ENCODE measurements around the gene TCF20. TPM values are rescaled to one million over a fixed set of nuclear protein-coding genes. Genes with fewer than 3 reads are reported as not detected.

TCF20 gene
- total RNA-seq, 1 donor = 30.7 TPM

DNA sequence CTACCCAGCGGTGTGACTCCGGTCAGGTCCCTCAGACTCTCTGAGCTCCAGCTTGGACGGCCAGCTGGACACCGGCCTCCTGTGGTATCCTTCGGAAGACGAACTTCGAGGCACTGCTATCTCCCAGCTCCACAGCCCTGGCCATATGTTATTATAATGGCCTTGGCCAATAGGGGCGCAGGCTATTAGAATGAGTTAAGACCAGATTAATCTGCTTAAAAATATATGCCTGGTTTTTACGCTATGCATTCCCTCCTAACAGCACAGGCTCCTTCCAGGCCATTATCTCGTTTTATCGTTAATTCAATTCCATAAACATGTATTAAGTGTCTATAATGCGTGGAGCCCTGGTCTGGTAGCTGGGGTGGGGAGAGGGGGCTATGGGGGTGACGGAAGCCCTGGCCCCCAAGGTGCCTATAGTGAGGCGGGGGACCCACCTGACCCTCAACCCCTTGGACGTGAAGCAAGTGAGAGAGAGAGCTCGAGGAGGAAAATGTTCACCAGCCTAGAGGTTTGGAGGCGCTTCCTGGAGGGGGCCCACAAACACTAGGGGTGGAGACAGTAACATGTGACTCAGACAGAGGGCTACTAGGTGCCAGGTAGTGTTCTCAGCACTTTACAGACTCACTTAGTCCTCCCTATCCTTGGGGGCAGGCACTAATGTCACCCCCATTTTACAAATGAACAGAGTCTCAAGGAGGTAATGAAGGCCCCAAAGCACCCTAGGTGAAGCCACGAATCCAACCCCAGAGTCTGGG lies 37.5 kb upstream of the TCF20 start:
- TF ChIP-seq, protein P1, sequence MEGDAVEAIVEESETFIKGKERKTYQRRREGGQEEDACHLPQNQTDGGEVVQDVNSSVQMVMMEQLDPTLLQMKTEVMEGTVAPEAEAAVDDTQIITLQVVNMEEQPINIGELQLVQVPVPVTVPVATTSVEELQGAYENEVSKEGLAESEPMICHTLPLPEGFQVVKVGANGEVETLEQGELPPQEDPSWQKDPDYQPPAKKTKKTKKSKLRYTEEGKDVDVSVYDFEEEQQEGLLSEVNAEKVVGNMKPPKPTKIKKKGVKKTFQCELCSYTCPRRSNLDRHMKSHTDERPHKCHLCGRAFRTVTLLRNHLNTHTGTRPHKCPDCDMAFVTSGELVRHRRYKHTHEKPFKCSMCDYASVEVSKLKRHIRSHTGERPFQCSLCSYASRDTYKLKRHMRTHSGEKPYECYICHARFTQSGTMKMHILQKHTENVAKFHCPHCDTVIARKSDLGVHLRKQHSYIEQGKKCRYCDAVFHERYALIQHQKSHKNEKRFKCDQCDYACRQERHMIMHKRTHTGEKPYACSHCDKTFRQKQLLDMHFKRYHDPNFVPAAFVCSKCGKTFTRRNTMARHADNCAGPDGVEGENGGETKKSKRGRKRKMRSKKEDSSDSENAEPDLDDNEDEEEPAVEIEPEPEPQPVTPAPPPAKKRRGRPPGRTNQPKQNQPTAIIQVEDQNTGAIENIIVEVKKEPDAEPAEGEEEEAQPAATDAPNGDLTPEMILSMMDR (IDR thresholded peaks at IDR 0.05; ENCODE audit: insufficient read depth, low read depth, low read length) = no peak
- no peak overlapping the region for H3K4me3 ChIP-seq (ENCODE audit: low read depth, low read length)
- no peak for DNase-seq (ENCODE audit: low read depth)

GRCh38 chr22:42306010-42306409 lies 35.6 kb upstream of the TCF20 start:
- TF ChIP-seq, protein P1 (IDR thresholded peaks at IDR 0.05; ENCODE audit: insufficient read depth, low read depth, low read length) = no peak
- no peak overlapping the region for H3K4me3 ChIP-seq (ENCODE audit: low read depth, low read length)
- DNase-seq (ENCODE audit: low read depth) = no peak

DNA sequence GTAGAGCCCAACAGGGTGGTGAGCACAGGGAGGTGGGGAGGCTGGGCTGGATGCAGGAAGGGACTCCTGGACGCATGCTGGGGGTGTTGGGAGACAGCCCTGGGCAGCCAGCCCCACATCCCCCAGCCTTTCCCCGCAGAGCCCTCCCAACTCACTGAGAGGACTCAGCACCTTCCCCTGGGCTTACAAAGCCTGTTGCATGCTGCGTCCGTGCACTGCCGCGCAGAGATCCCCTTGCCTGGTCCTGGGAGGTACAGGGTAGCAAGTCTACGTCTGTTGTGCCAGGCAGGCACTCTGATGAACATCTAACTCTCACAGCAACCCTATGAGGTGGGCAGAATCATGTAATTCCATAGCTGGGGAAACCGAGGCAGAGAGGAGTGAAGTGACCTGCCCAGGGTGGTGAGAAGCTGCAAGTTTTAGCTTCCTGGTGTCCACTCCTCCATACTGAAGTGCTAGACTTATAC lies 33.9 kb upstream of the TCF20 start:
- TF ChIP-seq, protein P1 (IDR thresholded peaks at IDR 0.05; ENCODE audit: insufficient read depth, low read depth, low read length) = no peak
- DNase-seq (ENCODE audit: low read depth) = no peak
- no peak overlapping the region for H3K4me3 ChIP-seq (ENCODE audit: low read depth, low read length)

DNA sequence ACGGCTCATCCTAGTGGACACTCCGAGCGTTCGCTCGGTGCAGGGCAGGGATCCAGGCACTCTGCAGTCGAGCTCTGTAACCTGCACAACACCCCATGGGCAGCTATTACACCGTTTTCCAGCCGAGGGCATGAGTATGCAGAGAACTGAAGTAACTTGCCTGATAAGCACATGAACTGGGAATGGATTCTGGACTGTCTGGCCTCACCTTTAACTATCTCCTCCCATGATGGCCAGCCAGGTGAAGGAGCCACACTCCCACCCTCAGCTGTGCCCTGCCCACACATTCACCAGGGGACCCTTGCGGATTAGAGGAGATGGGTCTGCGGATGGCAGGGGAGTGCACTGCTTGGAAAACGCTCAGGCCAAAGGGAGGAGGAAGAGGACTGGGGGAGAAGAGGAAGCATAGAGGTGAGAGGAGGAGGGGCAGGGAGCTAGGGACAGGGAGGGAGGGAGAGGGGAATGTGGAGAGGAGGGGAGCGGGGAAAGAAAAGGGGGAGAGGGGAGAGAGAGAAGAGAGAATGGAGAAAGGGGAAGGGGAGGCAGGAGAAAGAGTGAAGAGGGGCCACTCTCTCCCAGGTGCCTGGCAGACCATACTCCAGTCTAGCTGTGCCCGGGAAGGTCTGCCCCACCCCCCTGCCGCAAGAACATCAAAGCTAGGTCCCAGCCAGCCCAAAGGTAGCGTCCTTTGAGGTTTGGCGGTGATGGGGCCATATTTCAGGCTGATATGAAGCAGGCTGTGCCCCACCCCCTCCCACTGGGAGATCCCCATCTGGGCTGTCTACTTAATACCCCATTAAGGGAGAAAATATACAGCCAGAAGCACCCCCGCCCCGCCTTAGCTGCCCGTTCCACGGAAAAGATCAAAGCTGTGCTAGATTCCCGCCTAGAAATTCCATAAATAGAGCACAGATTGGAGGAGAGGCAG lies 33.2 kb upstream of the TCF20 start:
- DNase-seq (ENCODE audit: low read depth) = no peak
- TF ChIP-seq, protein P1 (IDR thresholded peaks at IDR 0.05; ENCODE audit: insufficient read depth, low read depth, low read length) = no peak
- no peak overlapping the region for H3K4me3 ChIP-seq (ENCODE audit: low read depth, low read length)

GRCh38 chr22:42301742-42302102 lies 31.3 kb upstream of the TCF20 start:
- no peak overlapping the region for H3K4me3 ChIP-seq (ENCODE audit: low read depth, low read length)
- no peak for DNase-seq (ENCODE audit: low read depth)
- TF ChIP-seq, protein P1 (IDR thresholded peaks at IDR 0.05; ENCODE audit: insufficient read depth, low read depth, low read length) = no peak

DNA sequence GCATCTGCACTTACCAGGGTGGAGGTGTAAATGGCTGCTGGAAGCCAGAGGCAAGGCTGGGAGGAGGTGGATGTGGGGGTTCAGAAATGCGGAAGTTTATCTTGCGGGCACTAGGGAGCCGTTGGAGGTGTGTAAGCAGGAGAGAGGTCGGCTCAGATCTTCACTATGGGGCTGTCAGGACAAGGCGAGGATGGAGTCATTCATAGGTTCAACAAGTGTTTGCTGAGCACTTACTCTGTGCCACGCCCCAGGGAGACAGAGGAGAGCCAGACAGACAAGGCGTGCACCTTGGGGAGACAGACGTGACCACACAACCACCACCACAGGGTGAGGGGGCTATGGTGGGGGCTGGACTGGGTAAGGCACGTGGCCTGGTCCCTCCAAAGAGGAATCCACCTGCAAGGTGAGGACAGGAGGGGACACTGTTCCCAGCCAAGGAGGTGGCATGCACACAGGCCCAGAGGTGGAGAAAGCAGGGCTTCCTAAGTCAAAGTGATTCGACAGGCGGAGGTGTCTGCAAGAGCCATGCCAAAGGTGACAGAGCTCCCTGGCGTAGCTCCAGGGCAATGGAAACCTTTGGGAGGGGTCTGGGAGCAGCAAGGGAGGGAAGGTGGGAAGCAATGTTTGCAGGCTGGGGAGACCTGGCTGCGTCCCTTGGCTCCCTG lies 30.8 kb upstream of the TCF20 start:
- no peak for DNase-seq (ENCODE audit: low read depth)
- H3K4me3 ChIP-seq (ENCODE audit: low read depth, low read length) = no peak overlapping the region
- TF ChIP-seq, protein P1 (IDR thresholded peaks at IDR 0.05; ENCODE audit: insufficient read depth, low read depth, low read length) = no peak

Data from fibroblast of villous mesenchyme (primary cell).